Inflammatory macrophage treated with lipopolysaccharide for 4 hours (primary cell): ENCODE results near the gene NANOS1.

Source experiments
- DNase-seq: peaks from one replicate; pipeline ENCODE4 v3.0.0-alpha.2; 2020

The NANOS1 gene, protein sequence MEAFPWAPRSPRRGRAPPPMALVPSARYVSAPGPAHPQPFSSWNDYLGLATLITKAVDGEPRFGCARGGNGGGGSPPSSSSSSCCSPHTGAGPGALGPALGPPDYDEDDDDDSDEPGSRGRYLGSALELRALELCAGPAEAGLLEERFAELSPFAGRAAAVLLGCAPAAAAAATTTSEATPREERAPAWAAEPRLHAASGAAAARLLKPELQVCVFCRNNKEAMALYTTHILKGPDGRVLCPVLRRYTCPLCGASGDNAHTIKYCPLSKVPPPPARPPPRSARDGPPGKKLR

DNA sequence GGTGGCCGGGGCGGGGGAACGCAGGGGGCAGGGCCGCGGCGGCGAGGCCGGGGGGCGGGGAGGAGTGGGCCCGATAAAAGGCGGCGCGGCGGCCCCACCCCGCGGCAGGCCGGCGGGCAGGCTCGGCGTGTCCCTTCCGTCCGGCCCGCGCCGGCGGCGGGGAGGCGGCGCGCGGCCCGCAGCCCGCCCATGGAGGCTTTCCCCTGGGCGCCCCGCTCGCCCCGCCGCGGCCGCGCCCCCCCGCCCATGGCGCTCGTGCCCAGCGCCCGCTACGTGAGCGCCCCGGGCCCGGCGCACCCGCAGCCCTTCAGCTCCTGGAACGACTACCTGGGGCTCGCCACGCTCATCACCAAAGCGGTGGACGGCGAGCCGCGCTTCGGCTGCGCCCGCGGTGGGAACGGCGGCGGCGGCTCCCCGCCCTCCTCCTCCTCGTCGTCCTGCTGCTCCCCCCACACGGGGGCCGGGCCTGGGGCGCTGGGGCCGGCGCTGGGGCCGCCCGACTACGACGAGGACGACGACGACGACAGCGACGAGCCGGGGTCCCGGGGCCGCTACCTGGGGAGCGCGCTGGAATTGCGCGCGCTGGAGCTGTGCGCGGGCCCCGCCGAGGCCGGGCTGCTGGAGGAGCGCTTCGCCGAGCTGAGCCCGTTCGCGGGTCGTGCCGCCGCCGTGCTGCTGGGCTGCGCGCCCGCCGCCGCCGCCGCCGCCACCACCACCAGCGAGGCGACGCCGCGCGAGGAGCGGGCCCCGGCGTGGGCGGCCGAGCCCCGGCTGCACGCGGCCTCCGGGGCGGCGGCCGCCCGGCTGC is at the start of gene NANOS1:
Gene NANOS1 (plus strand): TSS at position 102 of the 808 bp plus-strand sequence. CDS start 88 bp downstream, at position 190.
- no peak for DNase-seq

DNA sequence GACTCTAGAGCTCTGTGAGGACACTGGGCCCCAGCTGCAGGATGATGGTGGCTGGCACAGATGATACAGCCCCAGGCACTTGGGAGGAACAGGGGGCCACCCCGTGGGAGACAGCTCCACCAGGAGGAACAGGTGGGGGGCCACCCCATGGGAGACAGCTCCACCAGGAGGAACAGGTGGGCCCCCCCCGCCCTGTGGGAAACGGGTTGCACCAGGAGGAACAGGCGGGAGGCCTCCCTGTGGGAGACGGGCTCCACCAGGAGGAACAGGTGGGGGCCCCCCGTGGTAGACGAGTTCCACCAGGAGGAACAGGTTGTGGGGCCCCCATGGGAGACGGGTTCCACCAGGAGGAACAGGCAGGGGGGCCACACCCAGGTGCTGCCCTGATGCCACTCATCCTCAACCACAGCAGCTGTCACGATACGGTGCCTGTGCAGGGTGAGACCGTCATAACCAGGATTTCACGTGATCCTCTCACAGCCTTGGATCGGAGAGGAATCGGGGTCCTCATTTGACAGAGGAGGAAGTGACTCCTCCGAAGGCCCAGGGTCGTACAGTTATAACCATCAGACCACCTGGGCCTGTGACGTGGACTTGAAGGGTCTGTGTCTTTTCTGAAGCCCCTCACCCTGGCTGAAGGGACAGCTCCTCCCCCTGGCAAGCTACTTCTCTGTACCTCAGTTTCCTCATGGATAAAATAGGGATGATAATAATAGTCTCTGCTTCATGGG is 49.2 kb upstream of the NANOS1 start:
- DNase-seq = no peak

DNA sequence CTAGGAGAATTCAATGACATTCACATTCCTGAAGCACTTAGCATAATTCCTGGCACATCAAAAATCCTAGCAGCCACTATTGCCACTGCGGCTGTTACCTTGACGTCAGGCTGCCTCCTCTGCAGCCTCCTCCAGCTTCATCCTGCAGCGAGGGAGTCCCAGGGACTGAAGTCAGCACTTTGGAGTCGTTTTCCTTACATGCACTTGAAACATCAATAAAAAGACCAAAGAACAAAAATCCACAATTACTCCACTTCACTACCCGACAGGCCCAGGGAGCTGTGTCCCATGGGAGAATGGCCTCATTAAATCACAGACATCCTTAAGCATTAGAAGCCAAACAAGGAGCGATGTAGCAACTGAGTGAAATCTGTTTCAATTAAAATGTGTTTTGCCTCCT is 48.6 kb upstream of the NANOS1 start:
- DNase-seq = no peak

DNA sequence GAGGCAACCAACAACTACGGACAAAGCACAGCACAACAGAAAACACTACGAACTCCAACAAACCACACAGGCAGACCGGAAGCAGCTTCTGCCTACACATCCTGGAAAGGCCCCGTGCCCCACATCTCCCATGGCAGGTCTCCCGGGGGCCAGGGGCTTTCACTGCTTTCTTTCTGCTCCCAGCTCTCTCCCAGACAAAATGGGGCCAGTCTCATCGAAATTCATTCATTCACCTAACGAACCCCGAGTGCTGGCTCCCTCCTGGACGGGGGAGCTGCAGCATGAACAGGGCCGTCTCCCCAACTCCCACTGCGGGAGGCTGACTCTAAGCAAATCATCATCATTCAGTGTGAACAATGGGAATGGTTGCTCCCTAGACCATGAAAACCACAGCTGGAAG is 47.6 kb upstream of the NANOS1 start:
- no peak for DNase-seq

DNA sequence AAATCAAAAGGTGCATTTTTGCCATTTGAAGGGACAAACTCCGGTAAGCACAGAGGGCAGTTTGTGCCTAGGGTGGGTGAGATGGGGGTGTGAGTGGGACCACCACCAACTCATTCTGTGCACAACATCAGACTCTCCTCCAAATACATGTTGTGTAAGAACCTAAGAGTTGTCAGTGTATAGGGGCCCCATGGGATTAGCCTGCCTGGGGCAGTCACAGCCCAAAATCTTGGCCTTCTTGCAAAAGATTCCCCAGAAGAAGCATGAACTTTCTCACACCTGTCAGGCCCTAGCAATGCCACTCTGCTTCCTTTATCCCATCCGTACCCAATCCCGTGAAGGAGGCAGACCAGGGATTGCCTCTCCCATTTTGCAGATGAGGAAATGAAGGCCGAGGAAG is 47.1 kb upstream of the NANOS1 start:
- DNase-seq = no peak

DNA sequence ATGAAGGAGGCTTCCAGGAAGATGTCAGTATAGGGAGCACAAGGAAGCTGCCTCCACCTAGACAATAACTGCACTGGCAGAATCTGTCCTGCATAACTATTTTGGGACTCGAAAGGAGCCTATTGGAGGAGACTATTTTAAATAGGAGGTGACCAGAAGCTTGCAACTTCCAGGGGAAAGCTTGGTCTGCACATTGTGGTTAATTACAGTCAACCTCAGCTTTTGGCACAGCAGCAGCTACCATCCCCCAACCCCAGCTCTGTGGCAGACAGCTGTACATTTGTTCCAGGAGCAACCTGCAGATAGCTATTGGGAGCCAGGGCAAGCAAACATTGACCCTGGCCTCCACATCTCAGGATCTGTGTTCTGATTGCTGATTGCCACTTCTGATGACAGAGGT is 46.3 kb upstream of the NANOS1 start:
- DNase-seq = no peak

DNA sequence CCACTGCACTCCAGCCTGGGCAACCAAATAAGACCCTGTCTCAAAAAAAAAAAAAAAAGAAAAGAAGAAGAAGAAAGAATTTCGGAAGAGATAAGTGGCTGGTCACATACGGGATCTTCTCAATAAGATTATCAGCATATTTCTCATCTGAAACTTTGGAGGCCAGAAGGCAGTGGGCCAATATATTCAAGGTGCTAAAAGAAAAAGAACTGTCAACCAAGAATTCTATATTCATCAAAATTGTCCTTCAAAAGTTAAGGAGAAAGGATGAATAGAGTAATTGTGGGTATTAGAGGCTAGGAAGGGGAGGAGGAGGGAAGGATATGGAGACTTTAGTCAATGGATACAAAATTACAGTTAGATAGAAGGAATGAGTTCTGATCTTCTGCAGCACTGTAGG is 43.9 kb upstream of the NANOS1 start:
- DNase-seq = no peak

DNA sequence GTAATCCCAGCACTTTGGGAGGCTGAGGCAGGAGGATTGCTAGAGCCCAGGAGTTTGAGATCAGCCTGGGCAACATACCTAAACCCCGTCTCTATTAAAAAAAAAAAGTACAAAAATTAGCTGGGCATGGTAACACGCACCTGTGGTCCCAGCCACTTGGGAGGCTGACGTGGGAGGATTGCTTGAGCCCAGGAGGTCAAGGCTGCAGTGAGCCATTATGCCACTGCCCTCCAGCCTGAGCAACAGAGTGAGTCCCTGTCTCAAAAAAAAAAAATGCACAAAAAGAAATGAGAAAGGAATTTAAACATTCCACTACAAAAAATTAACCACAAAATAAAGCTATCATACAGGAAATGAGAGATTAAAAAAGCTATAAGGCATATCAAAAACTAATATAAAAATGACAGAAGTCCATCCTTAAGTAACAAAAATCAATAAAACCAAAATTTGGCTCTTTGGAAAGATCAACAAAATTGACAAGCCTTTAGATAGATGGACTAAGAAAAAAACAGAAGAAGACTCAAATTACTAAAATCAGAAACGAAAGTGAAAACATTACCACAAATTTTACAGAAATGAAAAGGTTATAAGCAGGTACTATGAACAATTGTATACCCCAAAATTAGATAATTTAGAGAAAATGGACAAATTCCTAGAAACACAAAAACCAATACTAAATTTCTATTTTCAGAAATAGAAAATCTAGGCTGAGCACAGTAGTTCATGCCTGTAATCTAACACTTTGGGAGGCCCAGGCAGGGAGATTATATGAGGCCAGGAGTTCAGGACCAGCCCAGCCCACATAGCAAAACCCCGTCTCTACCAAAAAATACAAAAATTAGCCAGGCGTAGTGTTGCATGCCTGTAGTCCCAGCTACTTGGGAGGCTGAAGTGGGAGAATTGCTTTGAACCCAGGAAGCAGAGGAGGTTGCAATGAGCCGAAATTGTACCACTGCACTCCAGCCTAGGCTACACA is 42.4 kb upstream of the NANOS1 start:
- no peak for DNase-seq

DNA sequence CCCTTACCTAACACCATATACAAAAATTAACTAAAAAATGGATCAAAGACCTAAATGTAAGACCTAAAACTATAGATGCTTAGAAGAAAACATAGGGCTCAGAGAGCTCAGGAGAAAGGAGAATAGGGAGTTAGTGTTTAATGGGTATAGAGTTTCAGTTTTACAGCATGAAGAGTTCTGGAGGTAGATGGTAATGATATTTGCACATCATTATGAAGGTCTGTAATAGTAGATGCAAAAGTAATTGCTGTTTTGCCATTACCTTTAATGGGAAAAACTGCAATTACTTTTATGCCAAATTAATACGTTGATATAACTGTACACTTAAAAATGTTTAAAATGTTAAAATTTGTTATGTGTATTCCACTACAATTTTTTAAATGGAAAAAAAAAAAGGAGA is 39.2 kb upstream of the NANOS1 start:
- no peak for DNase-seq

DNA sequence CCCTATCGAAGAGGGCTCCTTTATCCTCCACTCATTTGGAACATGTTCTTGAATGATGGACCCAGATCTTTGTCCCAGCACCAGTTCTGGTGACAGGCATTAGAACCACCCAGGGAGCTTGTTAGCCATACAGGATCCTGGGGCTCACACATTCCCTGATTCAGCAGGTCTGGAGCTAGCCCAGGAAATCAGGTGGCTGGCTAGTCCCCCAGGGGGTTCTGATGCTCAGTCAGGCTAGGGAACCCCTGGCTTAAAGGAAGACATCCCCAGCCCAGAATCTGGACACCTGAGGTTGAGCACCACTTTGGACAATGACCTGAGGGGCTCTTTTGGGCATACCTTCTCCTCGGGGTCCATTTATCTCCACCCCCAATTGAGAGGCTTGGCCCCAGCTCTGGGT is 37.0 kb upstream of the NANOS1 start:
- DNase-seq = no peak

DNA sequence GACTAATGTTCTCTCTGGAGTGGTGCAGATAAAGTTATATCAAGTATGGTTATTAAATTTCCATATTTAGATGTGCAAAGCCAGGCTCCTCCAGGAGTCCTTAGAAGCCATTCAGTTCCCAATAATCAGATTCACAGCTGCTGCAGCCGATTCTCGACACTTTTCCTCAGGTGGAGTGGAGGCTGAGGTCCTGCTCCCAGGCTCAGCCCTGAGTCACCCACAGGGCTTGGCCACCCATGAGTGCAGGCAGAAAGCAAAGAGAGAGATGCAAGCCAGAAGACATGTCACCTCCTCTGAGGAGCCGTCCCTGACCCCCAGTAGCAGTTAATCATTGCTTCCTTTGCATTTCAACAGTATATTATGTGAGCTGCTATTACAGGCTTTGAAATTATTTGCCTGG is 36.3 kb upstream of the NANOS1 start:
- no peak for DNase-seq

DNA sequence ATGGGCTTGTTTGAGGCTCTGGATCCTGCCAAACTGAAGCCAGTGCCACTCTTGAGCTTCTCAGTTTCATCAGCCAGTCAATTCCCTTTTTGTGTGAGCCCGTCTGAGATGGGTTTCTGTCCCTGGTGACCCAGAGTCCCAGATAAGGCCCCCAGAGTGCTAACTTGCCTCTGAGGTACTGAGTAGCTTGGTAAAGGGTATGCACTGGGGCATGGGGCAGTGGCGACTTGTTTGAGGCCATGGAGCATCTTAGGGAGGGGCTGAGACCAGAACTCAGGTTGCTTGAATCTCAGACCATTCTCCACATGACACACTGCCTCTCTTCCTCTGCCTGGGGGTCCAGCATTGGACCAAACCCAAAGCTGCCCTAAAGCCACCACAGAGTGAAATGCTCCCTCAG is 35.2 kb upstream of the NANOS1 start:
- no peak for DNase-seq

DNA sequence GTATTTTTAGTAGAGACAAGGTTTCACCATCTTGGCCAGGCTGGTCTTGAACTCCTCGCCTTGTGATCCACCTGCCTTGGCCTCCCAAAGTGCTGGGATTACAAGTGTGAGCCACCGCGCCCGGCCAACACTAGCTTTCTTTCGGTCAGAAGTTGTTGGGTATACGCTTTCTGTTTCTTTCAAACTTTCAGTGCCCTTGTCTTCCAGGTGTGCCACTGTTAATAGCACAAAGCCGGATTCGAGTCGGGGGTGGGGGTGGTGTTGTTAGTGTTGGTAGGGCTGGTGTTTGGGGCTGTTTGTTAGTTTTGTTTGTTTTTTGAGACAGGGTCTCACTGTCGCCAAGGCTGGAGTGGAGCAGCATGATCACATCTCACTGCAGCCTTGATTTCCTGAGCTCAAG is 33.8 kb upstream of the NANOS1 start:
- no peak for DNase-seq

DNA sequence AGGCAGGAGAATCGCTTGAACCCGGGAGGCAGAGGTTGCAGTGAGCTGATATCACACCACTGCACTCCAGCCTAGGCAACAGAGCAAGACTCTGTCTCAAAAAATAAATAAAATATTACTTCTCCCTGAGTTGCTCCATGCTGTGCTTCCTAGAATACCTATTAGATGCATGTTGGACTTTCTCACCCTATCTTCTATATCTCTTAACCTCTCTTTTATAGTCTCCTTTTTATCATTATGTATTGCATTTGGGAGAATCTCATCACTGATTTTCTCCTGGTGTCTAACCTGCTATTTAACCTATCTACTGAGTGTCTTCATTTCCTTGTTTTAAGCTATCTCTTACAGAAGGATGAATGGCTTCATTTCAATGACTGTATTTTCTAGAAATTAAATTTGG is 32.1 kb upstream of the NANOS1 start:
- no peak for DNase-seq

DNA sequence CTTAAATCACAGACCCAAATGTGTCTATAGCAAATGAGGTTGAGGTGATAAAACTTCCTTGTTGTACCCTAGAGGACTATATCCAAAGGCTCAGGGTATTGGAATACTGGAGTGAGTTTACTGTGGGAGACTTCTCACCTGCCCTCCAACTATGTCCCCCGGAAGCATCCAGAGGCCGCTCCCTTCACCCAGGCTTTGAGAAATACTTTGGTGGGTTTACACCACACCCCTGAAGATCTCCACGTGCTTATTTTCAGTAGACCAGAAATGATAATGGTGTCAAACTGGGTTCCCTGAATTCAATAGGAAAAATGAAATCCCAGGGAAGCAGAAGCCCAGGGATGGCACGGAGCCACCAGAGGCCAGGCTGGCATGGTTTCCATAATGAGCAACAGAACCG is 31.3 kb upstream of the NANOS1 start:
- DNase-seq = no peak

DNA sequence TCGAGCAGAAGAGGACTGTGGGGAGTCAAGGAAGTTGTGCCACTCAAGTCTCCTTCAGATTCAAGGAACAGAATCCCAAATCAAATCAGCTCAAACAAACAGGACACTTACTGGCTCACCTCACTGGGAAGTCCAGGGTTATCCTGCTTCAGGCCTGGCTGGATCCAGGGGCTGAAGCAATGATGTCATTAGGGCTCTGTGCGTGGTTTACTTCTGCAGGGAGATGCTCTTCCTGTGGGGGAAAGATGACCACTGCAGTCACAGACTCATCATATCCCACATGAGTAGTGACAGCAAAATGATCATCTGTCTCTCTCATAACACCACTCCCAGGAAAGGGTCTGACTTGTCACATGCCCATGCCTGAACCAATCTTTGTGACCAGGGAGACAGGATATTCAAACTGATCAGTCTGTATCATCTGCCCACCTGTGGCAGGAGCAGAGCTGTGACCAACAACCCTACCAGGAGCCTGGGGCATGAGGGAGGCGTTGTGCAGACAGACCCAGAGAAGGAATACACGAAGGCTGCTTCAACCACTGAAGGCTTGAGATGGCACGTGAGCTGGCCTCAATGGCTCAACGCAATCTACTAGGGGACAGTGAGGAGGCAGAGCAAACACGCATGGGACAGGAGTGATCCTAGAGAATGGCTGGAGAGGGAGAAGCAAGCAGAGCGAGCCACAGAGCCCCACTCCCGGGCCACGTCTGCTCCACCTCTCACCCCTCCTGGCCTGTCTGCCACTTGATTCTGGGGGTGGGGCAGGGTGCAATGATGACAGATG is 27.6 kb upstream of the NANOS1 start:
- DNase-seq = no peak

DNA sequence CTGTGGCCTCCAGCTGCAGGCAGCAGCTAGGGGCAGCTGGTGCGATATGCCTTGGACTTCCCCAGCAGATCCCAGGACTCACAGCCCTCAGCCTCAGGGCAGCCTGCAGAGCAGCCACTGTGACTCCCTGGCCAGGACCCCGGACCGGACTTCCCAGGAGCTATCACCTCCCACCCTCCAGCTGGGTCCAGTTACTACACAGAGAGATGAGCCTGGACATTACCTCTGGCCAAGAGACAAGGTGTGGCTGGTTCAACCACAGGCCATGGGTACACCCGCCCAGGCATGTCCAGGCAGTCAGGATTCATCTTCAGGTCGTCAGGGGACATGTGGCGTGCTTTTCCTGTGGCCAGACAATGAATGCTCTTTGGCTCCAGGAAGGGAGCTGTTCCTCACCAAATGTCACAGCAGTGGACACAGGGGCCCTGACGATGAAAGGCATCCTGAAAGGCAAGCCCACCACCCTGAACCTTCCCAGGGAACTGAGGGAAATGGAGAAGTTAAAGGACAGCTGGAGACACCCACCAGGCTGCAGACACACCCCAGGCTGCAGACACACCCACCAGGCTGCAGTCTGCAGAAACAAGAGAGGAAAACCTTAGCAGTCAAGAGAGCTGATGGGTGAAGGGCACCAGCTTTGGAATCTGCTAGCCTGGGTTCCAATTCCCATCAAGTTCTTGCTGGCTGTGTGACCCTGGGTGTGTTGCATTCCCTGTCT is 25.8 kb upstream of the NANOS1 start:
- DNase-seq = no peak

DNA sequence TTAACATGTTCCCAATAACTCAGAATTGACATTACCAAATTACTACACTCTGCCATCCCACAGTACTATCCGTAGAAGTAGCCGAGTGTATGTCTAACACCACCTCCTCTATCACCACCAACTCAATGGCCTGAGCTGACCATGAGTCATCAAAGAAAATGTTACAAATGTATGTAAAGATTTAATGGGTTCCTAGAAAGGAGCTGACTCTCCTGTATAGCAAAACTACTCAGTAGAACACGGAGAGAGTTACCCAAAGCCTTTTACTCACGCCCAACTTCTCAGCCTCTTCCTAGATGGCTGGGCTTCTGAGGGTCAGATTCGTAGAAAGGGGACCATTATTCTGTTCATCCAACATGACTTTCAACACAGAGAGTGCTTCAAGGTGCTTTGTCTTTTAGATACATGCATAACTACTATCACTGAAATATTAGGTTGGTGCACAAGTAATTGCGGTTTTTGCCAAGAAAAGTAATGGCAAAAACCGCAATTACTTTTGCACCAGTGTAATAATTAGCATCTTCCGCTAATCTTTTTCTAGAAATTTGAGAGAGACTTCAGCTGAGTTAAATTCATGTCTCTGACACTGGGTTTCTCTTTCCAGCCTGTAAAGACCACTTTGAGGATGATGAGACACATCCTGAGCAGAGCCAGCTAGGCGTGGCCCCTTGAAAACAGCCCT is 24.0 kb upstream of the NANOS1 start:
- peak; percentile 49 for DNase-seq

DNA sequence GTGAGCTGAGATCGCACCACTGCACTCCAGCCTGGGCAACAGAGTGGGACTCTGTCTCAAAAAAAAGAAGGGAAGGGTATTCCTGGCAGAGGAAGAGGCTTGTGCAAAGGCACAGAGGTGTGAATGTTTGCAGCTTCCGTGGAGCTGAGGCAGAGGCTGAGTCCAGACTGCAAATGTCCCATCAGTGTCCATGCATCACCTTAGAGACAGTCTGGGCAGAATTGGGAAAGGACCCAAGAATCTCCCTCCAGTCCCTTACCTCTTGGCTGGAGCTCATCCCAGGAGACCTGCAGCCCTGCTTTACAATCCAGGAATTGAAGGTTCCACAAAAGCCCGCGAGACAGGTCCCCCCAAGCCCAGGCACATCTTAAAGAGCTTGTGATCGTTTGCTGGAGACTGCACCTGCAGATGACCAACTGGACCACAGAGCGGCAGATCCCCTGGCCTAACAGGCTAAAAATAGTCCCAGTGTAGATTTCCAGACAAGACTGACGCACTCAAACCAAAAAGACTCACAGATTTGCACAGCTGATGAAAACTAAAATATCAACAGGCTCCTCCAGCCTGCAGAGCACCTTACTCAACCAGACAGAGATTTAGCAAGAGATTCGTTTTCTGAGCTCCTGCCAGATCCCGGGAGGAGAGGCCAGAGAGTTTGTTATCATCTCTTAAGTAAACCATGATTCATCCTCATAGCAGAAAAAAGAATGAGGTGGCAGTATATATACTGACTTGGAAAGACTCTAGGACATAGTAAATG is 22.9 kb upstream of the NANOS1 start:
- DNase-seq = peak; percentile 14

DNA sequence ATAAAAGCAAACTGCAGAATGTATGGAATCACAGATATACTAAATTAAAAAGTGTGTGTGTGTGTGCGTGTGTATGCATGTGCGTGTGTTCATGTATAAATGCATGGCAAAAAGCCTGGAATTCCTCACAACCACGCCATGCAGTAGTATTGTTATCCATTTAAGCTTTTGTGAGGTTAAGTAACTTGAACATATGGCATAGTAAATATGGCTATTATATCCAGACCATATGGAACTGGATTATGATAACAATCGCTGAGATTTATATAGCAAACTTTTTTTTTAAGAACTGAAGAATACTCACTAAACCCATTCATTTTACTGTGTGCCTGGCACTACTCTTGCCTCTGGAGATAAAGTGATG is 22.3 kb upstream of the NANOS1 start:
- DNase-seq = no peak
